ENCODE measurements around the gene SH2B3. TPM values are rescaled to one million over a fixed set of nuclear protein-coding genes. Genes with fewer than 3 reads are reported as not detected.

The SH2B3 gene
- total and polyA plus RNA-seq, 2 donors (not counting 1 experiment from before 2014, with no cell fraction given): 21.9 to 69.4 TPM

DNA sequence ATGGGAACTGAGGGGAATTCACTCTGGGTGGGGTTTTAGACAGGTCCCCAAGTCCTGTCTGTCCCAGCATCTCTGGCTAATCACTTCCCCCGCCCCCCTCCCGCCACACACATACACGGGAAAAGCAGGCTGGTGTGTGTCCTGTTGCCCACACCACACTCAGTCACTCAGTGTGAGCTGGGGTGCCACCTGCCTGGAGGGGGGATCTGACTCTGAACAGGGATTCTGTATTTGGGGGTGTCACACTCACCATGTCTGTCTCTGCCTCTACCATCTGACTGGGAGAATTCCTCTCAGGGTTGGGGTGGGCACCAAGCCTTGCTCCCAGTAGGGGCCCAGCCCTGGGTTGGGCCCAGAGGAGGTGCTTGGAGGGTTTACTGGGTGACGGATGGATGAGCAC is 31.1 kb downstream of the SH2B3 start:
- peaks cover 98% of the 10 kb centered on the region for H3K79me2 ChIP-seq (ENCODE audit: control insufficient read depth, insufficient read depth, low read length)
- H3K27ac ChIP-seq (ENCODE audit: low read length in 2 of 2): peak overlapping the region; percentile 38 to 96
- no peak overlapping the region for H2AFZ ChIP-seq (ENCODE audit: insufficient read depth, low read depth, low read length, poor library complexity, severe bottlenecking)
- H3K27me3 ChIP-seq (replicated peaks in 1 of 4; ENCODE audit: control extremely low read depth in 1 of 4, control insufficient read depth in 3 of 4, insufficient read depth in 4 of 4, low read length in 3 of 4): no peaks in the 10 kb centered on the region
- ChIA-PET POLR2A (no interaction called here), CTCF (interaction anchor here (42.0 kb wide), 1 partner anchor 34 kb away, joined by 1472 read pairs; the partner anchor contains the start of gene SH2B3)
- Mint-ChIP-seq H3K27ac (peak overlapping the region; percentile 99), H3K4me1 (peaks cover 85% of the 10 kb centered on the region), H3K4me3 (peak overlapping the region; percentile 92), H3K27me3 (no peaks in the 10 kb centered on the region), H3K9me3 (ENCODE audit: insufficient read depth) (no peaks in the 10 kb centered on the region)
- H4K20me1 ChIP-seq (ENCODE audit: control insufficient read depth, insufficient read depth, low read length, poor library complexity, severe bottlenecking): peaks cover 44% of the 10 kb centered on the region
- peak overlapping the region; percentile 83 for H3K4me2 ChIP-seq (replicated peaks; ENCODE audit: low read depth, low read length, poor library complexity, severe bottlenecking)
- no peak overlapping the region for H3K9ac ChIP-seq (ENCODE audit: low read length)
- ATAC-seq (ENCODE audit: low read depth) (no peak), DNase-seq (no peak)
- H3K9me3 ChIP-seq (ENCODE audit: control extremely low read depth in 1 of 3, control insufficient read depth in 2 of 3, insufficient read depth in 1 of 3, low read length in 2 of 3): no peaks in the 10 kb centered on the region
- peaks cover 0 to 15% of the 10 kb centered on the region in 2 experiments for H3K36me3 ChIP-seq (replicated peaks in 1 of 2; ENCODE audit: control extremely low read depth in 1 of 2, control insufficient read depth in 1 of 2, extremely low read depth in 1 of 2, insufficient read depth in 2 of 2, low read length in 1 of 2)
- TF ChIP-seq, protein P1, sequence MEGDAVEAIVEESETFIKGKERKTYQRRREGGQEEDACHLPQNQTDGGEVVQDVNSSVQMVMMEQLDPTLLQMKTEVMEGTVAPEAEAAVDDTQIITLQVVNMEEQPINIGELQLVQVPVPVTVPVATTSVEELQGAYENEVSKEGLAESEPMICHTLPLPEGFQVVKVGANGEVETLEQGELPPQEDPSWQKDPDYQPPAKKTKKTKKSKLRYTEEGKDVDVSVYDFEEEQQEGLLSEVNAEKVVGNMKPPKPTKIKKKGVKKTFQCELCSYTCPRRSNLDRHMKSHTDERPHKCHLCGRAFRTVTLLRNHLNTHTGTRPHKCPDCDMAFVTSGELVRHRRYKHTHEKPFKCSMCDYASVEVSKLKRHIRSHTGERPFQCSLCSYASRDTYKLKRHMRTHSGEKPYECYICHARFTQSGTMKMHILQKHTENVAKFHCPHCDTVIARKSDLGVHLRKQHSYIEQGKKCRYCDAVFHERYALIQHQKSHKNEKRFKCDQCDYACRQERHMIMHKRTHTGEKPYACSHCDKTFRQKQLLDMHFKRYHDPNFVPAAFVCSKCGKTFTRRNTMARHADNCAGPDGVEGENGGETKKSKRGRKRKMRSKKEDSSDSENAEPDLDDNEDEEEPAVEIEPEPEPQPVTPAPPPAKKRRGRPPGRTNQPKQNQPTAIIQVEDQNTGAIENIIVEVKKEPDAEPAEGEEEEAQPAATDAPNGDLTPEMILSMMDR (IDR thresholded peaks at IDR 0.05): no peak
- no peak for TF ChIP-seq EZH2 (IDR thresholded peaks at IDR 0.05; ENCODE audit: borderline replicate concordance, insufficient read depth, low read depth, low read length, poor library complexity, severe bottlenecking)
- peaks cover 68 to 93% of the 10 kb centered on the region in 2 donors for H3K4me1 ChIP-seq (ENCODE audit: control insufficient read depth in 2 of 2, insufficient read depth in 2 of 2, low read length in 2 of 2)
- H3K4me3 ChIP-seq (ENCODE audit: control extremely low read depth in 1 of 5, extremely low read depth in 1 of 5, insufficient read depth in 1 of 5, low read depth in 2 of 5, low read length in 4 of 5): no peak overlapping the region
- intact Hi-C loops (cut with micrococcal nuclease): loop anchor here (10.0 kb wide), 1 partner anchor 1768 kb away; no protein-coding TSS in a partner anchor
- WGBS (ENCODE audit: insufficient coverage): 91% methylated on average over 1 of the region's 4 CpGs

DNA sequence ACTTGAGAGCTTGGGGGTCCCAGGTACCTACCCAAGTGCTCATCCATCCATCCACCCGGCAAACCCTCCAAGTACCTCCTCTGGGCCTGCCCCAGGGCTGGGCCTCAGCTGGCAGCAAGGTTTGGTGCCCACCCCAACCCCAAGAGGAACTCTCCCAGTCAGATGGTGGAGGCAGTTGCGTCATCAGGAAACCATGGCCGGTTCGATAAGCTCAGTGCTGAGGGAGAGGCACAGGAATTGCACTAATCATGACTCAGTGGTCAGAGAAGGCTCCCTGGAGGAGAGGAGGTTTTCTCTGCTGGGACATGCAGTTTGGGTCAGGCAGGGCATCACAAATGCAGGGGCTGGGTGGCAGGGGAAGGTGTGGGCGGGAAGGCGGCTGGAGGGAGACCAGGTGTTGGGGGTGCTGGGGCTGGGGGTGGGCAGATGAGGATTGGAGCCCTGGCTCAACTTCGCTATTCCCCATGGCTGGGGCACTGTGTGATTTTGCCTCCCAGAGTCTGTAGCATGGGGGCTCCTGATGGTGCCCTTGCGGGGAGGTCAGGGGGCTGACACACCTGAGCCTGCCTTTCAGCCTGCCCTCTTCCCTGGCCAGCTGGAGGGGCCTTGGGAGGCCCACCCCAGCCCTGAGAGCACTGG is 32.2 kb downstream of the SH2B3 start:
- H3K4me2 ChIP-seq (replicated peaks; ENCODE audit: low read depth, low read length, poor library complexity, severe bottlenecking): peak overlapping the region; percentile 83
- Mint-ChIP-seq H3K4me1 (peaks cover 82% of the 10 kb centered on the region), H3K9me3 (ENCODE audit: insufficient read depth) (no peaks in the 10 kb centered on the region), H3K4me3 (peak overlapping the region; percentile 72), H3K27ac (peak overlapping the region; percentile 99), H3K27me3 (no peaks in the 10 kb centered on the region)
- no peak overlapping the region for H2AFZ ChIP-seq (ENCODE audit: insufficient read depth, low read depth, low read length, poor library complexity, severe bottlenecking)
- 22% methylated on average over 6 of the region's 8 CpGs for WGBS (ENCODE audit: insufficient coverage)
- H3K27ac ChIP-seq (ENCODE audit: low read length in 2 of 2): peak overlapping the region; percentile 38 to 96
- H3K4me3 ChIP-seq (ENCODE audit: control extremely low read depth in 1 of 5, extremely low read depth in 1 of 5, insufficient read depth in 1 of 5, low read depth in 2 of 5, low read length in 4 of 5): no peak overlapping the region
- H3K36me3 ChIP-seq (replicated peaks in 1 of 2; ENCODE audit: control extremely low read depth in 1 of 2, control insufficient read depth in 1 of 2, extremely low read depth in 1 of 2, insufficient read depth in 2 of 2, low read length in 1 of 2): peaks cover 0 to 22% of the 10 kb centered on the region in 2 experiments
- H3K27me3 ChIP-seq (replicated peaks in 1 of 4; ENCODE audit: control extremely low read depth in 1 of 4, control insufficient read depth in 3 of 4, insufficient read depth in 4 of 4, low read length in 3 of 4): no peaks in the 10 kb centered on the region
- no peak for TF ChIP-seq EZH2 (IDR thresholded peaks at IDR 0.05; ENCODE audit: borderline replicate concordance, insufficient read depth, low read depth, low read length, poor library complexity, severe bottlenecking)
- TF ChIP-seq, protein P1 (IDR thresholded peaks at IDR 0.05): no peak
- peak; percentile 66 for DNase-seq
- no peak overlapping the region for H3K9ac ChIP-seq (ENCODE audit: low read length)
- H3K9me3 ChIP-seq (ENCODE audit: control extremely low read depth in 1 of 3, control insufficient read depth in 2 of 3, insufficient read depth in 1 of 3, low read length in 2 of 3): no peaks in the 10 kb centered on the region
- peaks cover 59 to 93% of the 10 kb centered on the region in 2 donors for H3K4me1 ChIP-seq (ENCODE audit: control insufficient read depth in 2 of 2, insufficient read depth in 2 of 2, low read length in 2 of 2)
- no peak for ATAC-seq (ENCODE audit: low read depth)
- peaks cover 98% of the 10 kb centered on the region for H3K79me2 ChIP-seq (ENCODE audit: control insufficient read depth, insufficient read depth, low read length)
- peaks cover 56% of the 10 kb centered on the region for H4K20me1 ChIP-seq (ENCODE audit: control insufficient read depth, insufficient read depth, low read length, poor library complexity, severe bottlenecking)
- ChIA-PET POLR2A (interaction anchor here (0.9 to 1.5 kb wide), 2 partner anchors 33 to 35 kb away, joined by 3 to 6 read pairs; no protein-coding TSS in a partner anchor), CTCF (interaction anchor here (1.9 to 42.0 kb wide), 2 partner anchors 14 to 35 kb away, joined by 23 to 1472 read pairs; partner anchors contain the start of gene SH2B3)
- intact Hi-C loops (cut with micrococcal nuclease): loop anchor here (10.0 kb wide), 1 partner anchor 1767 kb away; no protein-coding TSS in a partner anchor
